Small intestine (tissue), 7 donors: ENCODE data around the gene OSBP. TPM values are rescaled to one million over a fixed set of nuclear protein-coding genes. Genes with fewer than 3 reads are reported as not detected.
"Not testable (repeated sequence)": the region's sequence is repeated elsewhere in the genome, so short reads cannot be mapped to it uniquely, and the experiment has no call there.

ENCODE experiments used
- DNase-seq, 2 donors: peaks; one replicate each; pipeline versions ENCODE4 v3.0.0 to v3.0.0-alpha.2; 2013
- FAIRE-seq: peaks from 2 replicates; lab custom pipeline; 2012; peaks lifted over from hg19 to GRCh38; lab: Jason Lieb, UNC
- H3K27ac ChIP-seq, 3 donors: one replicate each; pipeline ENCODE4 v1.5.1; 2013; ENCODE audit warnings: low read length in 2 of 3, mild to moderate bottlenecking in 2 of 3, control low read depth in 1 of 3, inconsistent platforms in 1 of 3, low read depth in 1 of 3, moderate library complexity in 1 of 3
- H3K27me3 ChIP-seq, 3 donors: one replicate each; pipeline ENCODE4 v1.6.1; 2013; ENCODE audit warnings: low read length in 3 of 3, inconsistent platforms in 1 of 3; ENCODE audit not compliant: control insufficient read depth in 3 of 3, insufficient read depth in 3 of 3
- H3K36me3 ChIP-seq, 3 donors: one replicate each; pipeline ENCODE4 v1.6.1; 2013; ENCODE audit warnings: low read length in 3 of 3, inconsistent platforms in 1 of 3, low read depth in 1 of 3, mild to moderate bottlenecking in 1 of 3, moderate library complexity in 1 of 3; ENCODE audit not compliant: control insufficient read depth in 3 of 3, insufficient read depth in 2 of 3
- H3K4me1 ChIP-seq, 3 donors: one replicate each; pipeline ENCODE4 v1.6.1; 2013; ENCODE audit warnings: low read length in 2 of 3, inconsistent platforms in 1 of 3, low read depth in 1 of 3, mild to moderate bottlenecking in 1 of 3, moderate library complexity in 1 of 3; ENCODE audit not compliant: control insufficient read depth in 3 of 3, insufficient read depth in 2 of 3
- H3K4me3 ChIP-seq, 3 donors: one replicate each; pipeline ENCODE4 v1.5.1; 2013; ENCODE audit warnings: low read length in 3 of 3, control low read depth in 1 of 3, inconsistent platforms in 1 of 3, low read depth in 1 of 3, mild to moderate bottlenecking in 1 of 3, moderate library complexity in 1 of 3
- H3K9me3 ChIP-seq, 2 donors: one replicate each; pipeline ENCODE4 v1.6.1; 2013; ENCODE audit warnings: low read depth in 1 of 2, low read length in 1 of 2; ENCODE audit not compliant: control insufficient read depth in 2 of 2, insufficient read depth in 1 of 2
- WGBS, 3 donors: extraction: QIAGEN DNeasy Blood & Tissue Kit; methylation state at CpG; one replicate each; pipeline ENCODE4 v1.1.7; 2013; 5-methylcytosine and 5-hydroxymethylcytosine counted together
- polyA plus RNA-seq, 4 donors: library from polyadenylated mRNA; stranded (reverse) in 3 of 4; unstranded in 1 of 4; fragments of 200-250 nt in 3 of 4; fragments of 120-200 nt in 1 of 4; gene quantifications; one replicate each; pipeline versions ENCODE4 v1.2.1 to v1.2.3, GENCODE V29; 2013
- donor health status: healthy with polysubstance abuse.
- donor health status: control.
- donor health status: control.
- donor health status: Bipolar disorder and iron deficiency.
- donor health status: healthy.

Gene OSBP
- polyA plus RNA-seq, 4 donors: 22.2 to 45.3 (median 26.6) TPM

DNA sequence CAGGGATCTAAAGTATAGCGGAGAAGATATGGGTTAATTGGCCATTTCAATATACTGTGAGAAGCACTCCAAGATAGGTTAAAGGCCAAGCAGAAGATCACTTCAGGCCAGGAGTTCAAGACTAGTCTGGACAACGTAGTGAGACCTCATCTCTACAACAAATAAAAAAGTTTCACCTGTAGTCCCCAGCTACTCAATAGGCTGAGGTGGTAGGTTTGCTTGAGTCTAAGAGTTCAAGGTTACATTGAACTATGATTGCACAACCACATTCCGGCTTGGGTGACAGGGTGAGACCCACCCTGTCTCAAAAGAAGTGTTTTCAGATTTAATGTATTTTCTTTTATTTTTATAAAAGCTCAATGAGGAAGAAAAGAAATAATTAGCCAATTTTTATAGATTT is 27.8 kb upstream of the OSBP start:
- Histone ChIP-seq H3K4me3 (no peak overlapping the region), H3K4me1 (no peaks in the 10 kb centered on the region), H3K36me3 (peaks cover 13 to 47% (median 13%) of the 10 kb centered on the region in 3 donors), H3K27me3 (no peaks in the 10 kb centered on the region), H3K27ac (no peak overlapping the region), H3K9me3 (no peaks in the 10 kb centered on the region)
- no peak for FAIRE-seq
- 73 to 88% (median 86%) methylated on average over 3 of the region's 3 CpGs for WGBS, 3 donors
- peak; percentile 13 to 22 for DNase-seq

DNA sequence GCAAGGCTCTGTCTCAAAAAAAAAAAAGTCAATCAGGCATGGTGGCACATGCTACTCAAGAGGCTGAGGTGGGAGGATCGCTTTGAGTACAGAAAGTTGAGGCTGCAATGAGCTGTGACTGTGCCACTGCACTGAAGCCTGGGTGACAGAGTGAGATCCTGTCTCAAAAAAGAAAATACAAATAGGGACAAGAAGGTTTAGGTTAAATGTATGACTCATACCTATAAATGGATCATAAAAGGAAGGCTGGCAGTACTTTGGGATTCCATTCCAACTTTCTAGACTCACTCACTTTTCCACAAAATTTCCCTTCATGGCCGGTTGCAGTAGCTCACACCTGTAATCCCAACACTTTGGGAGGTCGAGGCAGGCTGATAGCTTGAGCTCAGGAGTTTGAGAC is 25.6 kb upstream of the OSBP start:
- 83 to 94% (median 92%) methylated on average over 3 of the region's 3 CpGs for WGBS, 3 donors
- FAIRE-seq (no peak), DNase-seq (no peak)
- Histone ChIP-seq H3K4me3 (no peak overlapping the region), H3K36me3 (peaks cover 13 to 40% (median 25%) of the 10 kb centered on the region in 3 donors), H3K27me3 (no peaks in the 10 kb centered on the region), H3K4me1 (no peaks in the 10 kb centered on the region), H3K27ac (no peak overlapping the region), H3K9me3 (no peaks in the 10 kb centered on the region)

DNA sequence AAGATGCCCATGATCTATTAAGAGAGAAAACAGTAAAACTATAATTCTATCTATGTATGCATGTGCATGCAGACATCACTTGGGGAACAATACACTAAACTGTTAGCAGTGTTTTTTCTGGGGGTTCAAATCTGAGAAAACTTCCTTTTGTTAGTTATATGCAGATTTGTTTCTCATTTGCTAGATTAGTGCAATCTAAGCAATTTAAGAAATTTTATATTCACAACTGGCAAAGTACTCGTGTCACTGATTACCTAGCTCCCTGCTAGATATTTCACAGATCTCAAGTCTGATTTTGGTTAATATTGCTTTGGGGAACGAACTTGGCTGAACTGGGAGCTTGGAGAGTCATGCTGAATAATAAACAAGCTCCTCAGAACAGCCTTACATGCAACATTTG is 14.9 kb upstream of the OSBP start:
- no peaks in the 10 kb centered on the region for H3K4me1 ChIP-seq
- no peak for FAIRE-seq
- peaks cover 4 to 14% (median 5%) of the 10 kb centered on the region in 3 donors for H3K36me3 ChIP-seq
- H3K4me3 ChIP-seq: no peak overlapping the region
- no peaks in the 10 kb centered on the region for H3K9me3 ChIP-seq
- no peak overlapping the region for H3K27ac ChIP-seq
- no peak for DNase-seq
- 82 to 94% (median 86%) methylated on average over 2 of the region's 2 CpGs for WGBS, 3 donors
- no peaks in the 10 kb centered on the region for H3K27me3 ChIP-seq

DNA sequence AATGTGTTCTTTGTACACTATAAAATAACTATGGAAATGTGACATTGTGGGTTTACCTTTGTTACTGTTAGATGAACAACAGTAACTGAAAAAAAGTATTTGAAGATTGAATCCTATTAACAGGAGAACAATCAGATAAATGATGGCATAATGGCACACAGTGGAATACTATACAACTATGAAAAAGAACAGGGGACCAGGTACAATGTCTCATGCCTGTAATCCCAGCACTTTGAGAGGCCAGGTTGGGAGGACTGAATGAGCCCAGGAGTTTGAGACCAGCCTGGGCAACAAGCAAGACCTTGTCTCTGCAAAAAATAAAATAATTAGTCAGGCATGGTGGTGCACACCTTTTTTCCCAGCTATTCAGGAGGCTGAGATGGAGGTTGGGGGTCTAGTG is 14.4 kb upstream of the OSBP start:
- Histone ChIP-seq H3K36me3 (peaks cover 1 to 11% (median 4%) of the 10 kb centered on the region in 3 donors), H3K9me3 (no peaks in the 10 kb centered on the region), H3K27me3 (no peaks in the 10 kb centered on the region), H3K27ac (no peak overlapping the region), H3K4me3 (no peak overlapping the region), H3K4me1 (no peaks in the 10 kb centered on the region)
- FAIRE-seq (no peak), DNase-seq (no peak)

DNA sequence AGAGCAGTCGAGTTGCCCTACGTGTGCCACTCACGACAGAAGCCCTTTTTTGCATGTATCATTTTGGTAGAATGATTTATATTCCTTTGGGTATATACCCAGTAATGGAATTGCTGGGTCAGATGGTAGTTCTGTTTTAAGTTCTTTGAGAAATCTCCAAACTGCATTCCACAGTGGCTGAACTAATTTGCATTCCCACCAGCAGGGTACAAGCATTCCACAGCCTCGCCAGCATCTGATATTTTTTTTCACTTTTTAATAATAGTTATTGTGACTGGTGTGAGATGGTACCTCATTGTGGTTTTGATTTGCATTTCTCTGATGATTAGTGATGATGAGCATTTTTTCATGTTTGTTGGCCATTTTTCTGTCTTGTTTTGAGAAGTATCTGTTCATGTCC is 11.4 kb upstream of the OSBP start:
- not testable (repeated sequence) for H3K9me3 ChIP-seq, FAIRE-seq, H3K36me3 ChIP-seq, H3K27ac ChIP-seq, H3K4me3 ChIP-seq, H3K27me3 ChIP-seq, H3K4me1 ChIP-seq, DNase-seq
- WGBS, 3 donors: 90 to 96% (median 92%) methylated on average over 4 of the region's 4 CpGs

DNA sequence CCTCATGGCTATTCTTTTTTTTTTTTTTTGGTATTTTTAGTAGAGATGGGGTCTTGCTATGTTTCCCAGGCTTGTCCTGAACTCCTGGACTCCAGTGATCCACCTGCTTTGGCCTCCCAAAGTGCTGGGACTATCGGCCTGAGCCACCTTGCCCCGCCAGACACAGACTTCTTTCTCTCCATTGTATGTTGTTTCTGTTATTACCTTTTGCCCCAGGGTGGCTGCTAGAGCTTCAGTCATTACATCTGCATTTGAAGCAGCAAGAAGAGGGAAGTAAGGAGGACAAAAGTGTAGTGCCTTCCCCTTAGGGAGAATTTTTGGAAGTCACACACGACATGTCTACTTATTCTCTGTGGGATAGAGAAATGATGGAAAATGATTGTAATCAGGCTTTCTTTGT is 10.1 kb upstream of the OSBP start:
- peaks cover 0 to 2% (median 2%) of the 10 kb centered on the region in 3 donors for H3K36me3 ChIP-seq
- 90 to 95% (median 95%) methylated on average over 3 of the region's 3 CpGs for WGBS, 3 donors
- H3K27me3 ChIP-seq: no peaks in the 10 kb centered on the region
- H3K27ac ChIP-seq: no peak overlapping the region
- H3K4me1 ChIP-seq: no peaks in the 10 kb centered on the region
- H3K9me3 ChIP-seq: no peaks in the 10 kb centered on the region
- FAIRE-seq (no peak), DNase-seq (no peak)
- no peak overlapping the region for H3K4me3 ChIP-seq

DNA sequence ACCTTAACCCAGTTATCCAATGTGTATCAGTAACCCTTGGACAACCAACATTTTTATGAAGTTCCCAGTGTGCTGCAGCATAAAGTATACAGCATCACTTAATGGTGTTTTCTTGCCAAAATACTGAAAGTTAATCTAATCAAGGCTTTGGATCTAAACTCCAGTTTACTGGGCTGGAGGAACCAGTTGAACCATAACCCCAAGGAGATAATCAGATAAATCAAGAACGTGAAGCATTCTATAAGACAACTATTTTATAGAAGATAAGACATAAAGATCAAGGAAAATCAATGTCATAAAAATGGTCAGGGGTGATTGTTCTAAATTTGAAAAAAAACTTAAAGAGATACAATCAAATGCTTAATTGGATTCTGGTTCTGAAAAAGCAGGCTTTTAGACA is 2.3 kb upstream of the OSBP start:
- Histone ChIP-seq H3K4me1 (peaks cover 4 to 18% (median 13%) of the 10 kb centered on the region in 3 donors), H3K27me3 (no peaks in the 10 kb centered on the region), H3K27ac (no peak overlapping the region), H3K4me3 (no peak overlapping the region), H3K36me3 (no peaks in the 10 kb centered on the region), H3K9me3 (no peaks in the 10 kb centered on the region)
- 18 to 54% (median 24%) methylated on average over 1 of the region's 1 CpG for WGBS, 3 donors
- FAIRE-seq (no peak), DNase-seq (no peak)

DNA sequence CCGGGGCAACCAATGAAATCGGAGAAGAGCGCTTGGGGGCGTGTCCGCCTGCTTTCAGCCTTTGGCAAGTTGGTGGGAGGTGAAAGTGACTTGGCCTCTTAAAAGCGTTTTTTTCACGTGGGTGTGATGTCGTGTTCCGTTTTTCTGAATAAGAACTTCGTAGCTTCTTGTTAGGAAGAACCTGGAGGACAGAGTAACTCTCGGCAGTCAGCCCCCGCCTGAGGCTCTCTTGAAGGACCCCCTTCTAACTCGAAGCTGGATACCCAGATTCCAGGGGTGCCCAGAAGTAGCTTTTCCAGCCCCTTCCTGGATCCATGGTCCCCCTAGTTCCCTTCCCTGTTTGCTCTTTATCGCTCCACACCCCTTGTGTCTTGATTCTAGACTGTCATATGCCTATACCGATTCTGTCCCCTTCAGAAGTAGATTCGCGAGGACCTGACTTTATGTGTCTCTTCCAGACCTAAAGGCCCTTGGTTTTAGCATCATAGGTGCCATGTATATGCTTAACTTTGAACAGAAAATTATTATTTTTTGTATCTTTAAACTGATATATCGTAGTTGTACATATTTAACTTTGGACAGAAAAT is 915 bp upstream of the OSBP start:
- WGBS, 3 donors: 10 to 11% (median 11%) methylated on average over 18 of the region's 18 CpGs
- Histone ChIP-seq H3K9me3 (no peaks in the 10 kb centered on the region), H3K27ac (peak overlapping the region; percentile 90 to 99 (median 97)), H3K27me3 (no peaks in the 10 kb centered on the region), H3K4me3 (peak overlapping the region; percentile 47 to 63 (median 48)), H3K36me3 (no peaks in the 10 kb centered on the region), H3K4me1 (peaks cover 4 to 28% (median 24%) of the 10 kb centered on the region in 3 donors)
- FAIRE-seq (no peak), DNase-seq (no peak)

DNA sequence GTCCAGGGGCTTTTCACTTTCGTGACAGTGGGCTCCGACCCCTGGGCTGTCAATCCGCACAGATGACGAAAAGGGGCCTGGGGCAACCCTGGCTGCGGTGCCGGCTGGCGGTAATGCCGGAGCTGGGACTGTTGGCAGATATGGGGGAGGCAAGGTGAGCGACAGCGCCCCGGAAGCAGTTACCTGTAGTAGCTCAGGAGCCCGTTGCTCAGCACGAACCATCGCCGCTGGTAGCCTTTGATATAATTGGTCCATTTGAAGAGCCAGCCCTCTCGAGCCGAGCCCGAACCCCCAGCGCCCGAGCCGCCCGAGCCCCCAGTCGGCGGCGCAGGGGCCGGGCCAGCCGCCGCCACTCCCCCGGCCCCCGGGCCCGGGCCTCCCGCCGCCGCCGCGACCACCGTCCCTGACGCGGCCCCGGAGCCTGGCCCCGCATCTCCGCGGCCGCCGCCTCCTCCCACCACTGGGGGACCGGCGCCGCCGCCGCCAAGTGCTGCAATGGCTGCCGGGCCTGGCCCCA is 396 bp downstream of the OSBP start:
- peak; percentile 71 to 74 for DNase-seq
- H3K4me3 ChIP-seq: peak overlapping the region; percentile 88 to 98 (median 96)
- FAIRE-seq: no peak
- H3K27me3 ChIP-seq: no peaks in the 10 kb centered on the region
- peaks cover 1 to 3% (median 2%) of the 10 kb centered on the region in 3 donors for H3K36me3 ChIP-seq
- H3K27ac ChIP-seq: peak overlapping the region; percentile 87 to 97 (median 97)
- no peaks in the 10 kb centered on the region for H3K9me3 ChIP-seq
- 0% methylated on average over 22 to 51 of the region's 51 CpGs for WGBS, 3 donors
- peaks cover 4 to 31% (median 24%) of the 10 kb centered on the region in 3 donors for H3K4me1 ChIP-seq
